Osteoblast (primary cell): ENCODE results near the gene ARL14EPL. TPM values are rescaled to one million over a fixed set of nuclear protein-coding genes. Genes with fewer than 3 reads are reported as not detected.

Experiments
- DNase-seq: peaks from one replicate; pipeline ENCODE4 v3.0.0; 2011; ENCODE audit warnings: low spot score, mixed read lengths; ENCODE audit not compliant: insufficient read length; ENCODE audit errors: missing footprints
- H2AFZ ChIP-seq: 2 replicates; pipeline ENCODE4 v1.6.0; 2011; ENCODE audit warnings: mild to moderate bottlenecking, low read length
- H3K27ac ChIP-seq: 2 replicates; pipeline ENCODE4 v1.5.1; 2011; ENCODE audit warnings: mild to moderate bottlenecking, low read depth, low read length, moderate library complexity
- H3K27me3 ChIP-seq: 2 replicates; pipeline ENCODE4 v1.6.0; 2012; ENCODE audit warnings: mild to moderate bottlenecking, control low read depth, inconsistent platforms, low read length, moderate library complexity; ENCODE audit not compliant: insufficient read depth
- H3K36me3 ChIP-seq: 2 replicates; pipeline ENCODE4 v1.5.1; 2011; ENCODE audit warnings: mild to moderate bottlenecking, low read length, control low read depth, moderate library complexity; ENCODE audit not compliant: insufficient read depth
- H3K4me1 ChIP-seq: 2 replicates; pipeline ENCODE4 v1.5.1; 2011; ENCODE audit warnings: mild to moderate bottlenecking, low read length, control low read depth, moderate library complexity; ENCODE audit not compliant: insufficient read depth
- H3K4me2 ChIP-seq: 2 replicates; pipeline ENCODE4 v1.6.0; 2011; ENCODE audit warnings: mild to moderate bottlenecking, low read length; ENCODE audit not compliant: insufficient read depth
- H3K4me3 ChIP-seq: fragments of 200-600 bp; sonication (generic); 3 replicates; pipeline ENCODE4 v1.5.1; 2012; ENCODE audit warnings: mild to moderate bottlenecking, low read length, inconsistent platforms; ENCODE audit not compliant: insufficient read depth
- H3K79me2 ChIP-seq: 2 replicates; pipeline ENCODE4 v1.6.0; 2012; ENCODE audit warnings: mild to moderate bottlenecking, low read length, control low read depth, inconsistent platforms; ENCODE audit not compliant: insufficient read depth
- H3K9me3 ChIP-seq: 2 replicates; pipeline ENCODE4 v1.5.1; 2011; ENCODE audit warnings: low read depth, low read length, control low read depth
- H4K20me1 ChIP-seq: 2 replicates; pipeline ENCODE4 v1.6.0; 2012; ENCODE audit warnings: mild to moderate bottlenecking, low read length, control low read depth; ENCODE audit not compliant: insufficient read depth
- CTCF ChIP-seq: IDR thresholded peaks from 2 replicates; pipeline ENCODE4 v1.5.1; 2011; ENCODE audit warnings: mild to moderate bottlenecking, low read depth, low read length, moderate library complexity; ENCODE audit errors: extremely low read depth
- total RNA-seq: library from RNA; depleted of rRNA; stranded (reverse); fragments of >200 nt; gene quantifications from 2 replicates; pipeline ENCODE4 v1.2.3, GENCODE V29; 2012

The ARL14EPL gene
- total RNA-seq, 1 donor, result not detected

DNA sequence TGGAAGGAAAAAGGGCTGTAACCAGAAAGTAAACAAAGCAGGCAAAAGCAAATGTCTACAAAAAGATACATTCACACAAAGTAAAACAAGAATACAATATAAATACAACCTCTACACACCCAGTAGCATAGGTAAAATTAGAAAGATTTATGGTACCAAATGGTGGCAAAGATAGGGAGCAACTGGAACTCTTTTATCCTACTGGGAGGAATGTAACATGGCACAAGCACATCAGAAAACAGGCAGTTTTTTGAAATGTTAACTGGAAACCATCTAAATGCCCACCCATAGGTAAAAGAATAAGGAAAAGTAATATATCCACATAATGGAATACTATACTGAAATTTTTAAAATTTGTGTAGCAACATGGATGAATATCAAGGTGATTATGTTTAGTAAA, 8.7 kb upstream of the ARL14EPL start:
- Histone ChIP-seq H3K27ac (no peak overlapping the region), H3K9me3 (no peaks in the 10 kb centered on the region), H3K4me3 (no peak overlapping the region), H3K36me3 (no peaks in the 10 kb centered on the region), H3K27me3 (no peaks in the 10 kb centered on the region), H4K20me1 (no peaks in the 10 kb centered on the region), H3K79me2 (no peaks in the 10 kb centered on the region), H2AFZ (no peak overlapping the region), H3K4me1 (no peaks in the 10 kb centered on the region), H3K4me2 (no peak overlapping the region)
- DNase-seq, result no peak
- TF ChIP-seq CTCF, result peak; percentile 15

GRCh38 chr5:116025866-116026265, 6.4 kb upstream of the ARL14EPL start:
- no peaks in the 10 kb centered on the region for H3K27me3 ChIP-seq
- no peaks in the 10 kb centered on the region for H3K36me3 ChIP-seq
- H4K20me1 ChIP-seq, result no peaks in the 10 kb centered on the region
- DNase-seq, result no peak
- no peak for TF ChIP-seq CTCF
- H3K9me3 ChIP-seq, result no peaks in the 10 kb centered on the region
- no peak overlapping the region for H3K4me3 ChIP-seq
- no peaks in the 10 kb centered on the region for H3K79me2 ChIP-seq
- H3K4me2 ChIP-seq, result no peak overlapping the region
- no peak overlapping the region for H2AFZ ChIP-seq
- H3K4me1 ChIP-seq, result no peaks in the 10 kb centered on the region
- H3K27ac ChIP-seq, result no peak overlapping the region

DNA sequence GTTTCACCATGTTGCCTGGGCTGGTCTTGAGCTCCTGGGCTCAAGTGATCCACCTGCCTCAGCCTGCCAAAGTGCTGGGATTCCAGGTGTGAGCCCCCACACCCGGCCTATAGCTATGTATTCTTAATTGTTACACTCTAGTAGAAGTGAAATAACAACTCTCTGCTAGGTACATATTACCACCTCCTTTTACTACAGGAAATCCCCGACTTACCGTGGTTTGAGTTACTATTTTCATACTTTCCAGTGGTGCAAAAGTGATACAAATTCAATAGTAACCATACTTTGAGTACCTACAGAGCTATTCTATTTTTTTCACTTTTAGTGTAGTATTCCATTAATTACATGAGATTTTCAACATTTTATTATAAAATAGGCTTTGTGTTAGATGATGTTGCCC, 719 bp downstream of the ARL14EPL start:
- Histone ChIP-seq H3K79me2 (no peaks in the 10 kb centered on the region), H3K4me3 (no peak overlapping the region), H3K27me3 (peaks cover under 1% of the 10 kb centered on the region), H4K20me1 (no peaks in the 10 kb centered on the region), H3K4me1 (peaks cover 6% of the 10 kb centered on the region), H3K36me3 (no peaks in the 10 kb centered on the region), H2AFZ (no peak overlapping the region), H3K4me2 (no peak overlapping the region), H3K27ac (no peak overlapping the region), H3K9me3 (no peaks in the 10 kb centered on the region)
- no peak for TF ChIP-seq CTCF
- DNase-seq, result no peak

DNA sequence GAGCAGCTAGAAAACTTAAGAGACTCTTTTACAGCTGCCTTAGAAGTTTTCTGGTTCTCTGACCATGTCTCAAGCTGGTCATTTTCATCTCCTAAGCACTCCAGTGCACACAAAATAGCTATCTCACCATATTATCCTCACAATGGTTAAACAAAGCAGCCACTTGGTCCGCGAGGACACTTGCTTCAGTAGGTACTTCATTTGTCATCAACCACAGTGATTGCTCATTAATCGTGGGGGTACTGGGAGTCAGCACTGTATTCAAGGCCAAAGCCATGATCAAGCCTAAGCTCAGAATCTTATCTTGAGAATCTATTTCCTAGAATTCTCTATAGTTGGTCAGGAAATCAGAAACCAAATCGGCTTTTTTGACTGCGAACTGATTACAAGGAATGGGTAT, 2.9 kb downstream of the ARL14EPL start:
- no peak for DNase-seq
- TF ChIP-seq CTCF, result no peak
- H3K27ac ChIP-seq, result no peak overlapping the region
- no peak overlapping the region for H3K4me3 ChIP-seq
- peaks cover 6% of the 10 kb centered on the region for H3K4me1 ChIP-seq
- no peak overlapping the region for H2AFZ ChIP-seq
- no peak overlapping the region for H3K4me2 ChIP-seq
- no peaks in the 10 kb centered on the region for H3K9me3 ChIP-seq
- no peaks in the 10 kb centered on the region for H3K79me2 ChIP-seq
- no peaks in the 10 kb centered on the region for H3K36me3 ChIP-seq
- peaks cover 10% of the 10 kb centered on the region for H3K27me3 ChIP-seq
- no peaks in the 10 kb centered on the region for H4K20me1 ChIP-seq
